CD14-positive monocyte (primary cell): Measurements from ENCODE around the gene RASA2. TPM values are rescaled to one million over a fixed set of nuclear protein-coding genes. Genes with fewer than 3 reads are reported as not detected.
A peak's percentile ranks its signal among the peaks of the same experiment; 100 is the strongest.

Source experiments
- DNase-seq, 3 donors: peaks; one replicate each; pipeline ENCODE4 v3.0.0-alpha.2; 2011 to 2022
- H2AFZ ChIP-seq: 2 replicates; pipeline ENCODE4 v1.6.0; 2012; ENCODE audit warnings: mild to moderate bottlenecking, low read depth, low read length, inconsistent platforms; ENCODE audit not compliant: insufficient read depth, poor library complexity, severe bottlenecking
- H3K27ac ChIP-seq, 2 donors: 1 replicate in 1 of 2; 2 replicates in 1 of 2; pipeline ENCODE4 v1.5.1; 2012 to 2013; ENCODE audit warnings: low read length in 2 of 2, control low read depth in 1 of 2, inconsistent platforms in 1 of 2, low read depth in 1 of 2, mild to moderate bottlenecking in 1 of 2
- H3K27me3 ChIP-seq, 2 donors: one replicate each; pipeline versions ENCODE4 v1.6.0 to v1.6.1; 2011 to 2013; ENCODE audit warnings: low read length in 2 of 2; ENCODE audit not compliant: control insufficient read depth in 2 of 2, insufficient read depth in 2 of 2
- H3K36me3 ChIP-seq, 2 donors: replicated peaks in 1 of 2; 1 replicate in 1 of 2; 2 replicates in 1 of 2; pipeline versions ENCODE4 v1.5.1 to v1.6.1; 2012 to 2013; ENCODE audit warnings: low read length in 2 of 2, control low read depth in 1 of 2, inconsistent platforms in 1 of 2, mild to moderate bottlenecking in 1 of 2; ENCODE audit not compliant: insufficient read depth in 2 of 2, control insufficient read depth in 1 of 2
- H3K4me1 ChIP-seq, 2 donors: 1 replicate in 1 of 2; 2 replicates in 1 of 2; pipeline versions ENCODE4 v1.5.1 to v1.6.1; 2012 to 2013; ENCODE audit warnings: low read length in 2 of 2, control low read depth in 1 of 2, inconsistent platforms in 1 of 2, mild to moderate bottlenecking in 1 of 2, moderate library complexity in 1 of 2; ENCODE audit not compliant: insufficient read depth in 2 of 2, control insufficient read depth in 1 of 2
- H3K4me2 ChIP-seq: replicated peaks from 2 replicates; pipeline ENCODE3; 2012; ENCODE audit warnings: low read length, moderate library complexity, mild to moderate bottlenecking; ENCODE audit not compliant: poor library complexity, severe bottlenecking; ENCODE audit errors: extremely low read depth
- H3K4me3 ChIP-seq, 3 experiments: fragments of 200-600 bp in 1 of 3; sonication (generic) in 1 of 3; replicated peaks in 1 of 3; 1 replicate in 2 of 3; 2 replicates in 1 of 3; pipeline ENCODE4 v1.5.1; 2011 to 2013; ENCODE audit warnings: low read length in 3 of 3, mild to moderate bottlenecking in 3 of 3, control low read depth in 2 of 3, low read depth in 2 of 3, inconsistent platforms in 1 of 3, moderate library complexity in 1 of 3
- H3K79me2 ChIP-seq: 2 replicates; pipeline ENCODE4 v1.6.0; 2012; ENCODE audit warnings: mild to moderate bottlenecking, control low read depth, inconsistent platforms, low read length, moderate library complexity; ENCODE audit not compliant: insufficient read depth
- H3K9ac ChIP-seq: 2 replicates; pipeline ENCODE4 v1.6.0; 2017; ENCODE audit warnings: low read length, mild to moderate bottlenecking; ENCODE audit not compliant: insufficient read depth, poor library complexity, severe bottlenecking
- H3K9me3 ChIP-seq, 2 donors: replicated peaks in 1 of 2; 1 replicate in 1 of 2; 2 replicates in 1 of 2; pipeline versions ENCODE4 v1.5.1 to v1.6.1; 2012 to 2013; ENCODE audit warnings: low read length in 2 of 2, control low read depth in 1 of 2; ENCODE audit not compliant: control insufficient read depth in 1 of 2, insufficient read depth in 1 of 2
- H4K20me1 ChIP-seq: 2 replicates; pipeline ENCODE4 v1.6.0; 2012; ENCODE audit warnings: mild to moderate bottlenecking, low read length, control low read depth, moderate library complexity; ENCODE audit not compliant: insufficient read depth
- H3K27ac Mint-ChIP-seq, 7 donors: one replicate each; pipeline ENCODE4 v1.8.0; 2020; ENCODE audit warnings: mild to moderate bottlenecking in 7 of 7, mixed read lengths in 7 of 7, moderate library complexity in 6 of 7, inconsistent platforms in 2 of 7
- H3K27me3 Mint-ChIP-seq, 3 donors: one replicate each; pipeline ENCODE4 v1.8.0; 2021 to 2022; ENCODE audit warnings: low read depth in 3 of 3, mild to moderate bottlenecking in 3 of 3, mixed read lengths in 3 of 3, moderate library complexity in 3 of 3, inconsistent platforms in 1 of 3
- H3K36me3 Mint-ChIP-seq, 2 donors: one replicate each; pipeline ENCODE4 v1.8.0; 2020; ENCODE audit warnings: mixed read lengths in 2 of 2, inconsistent platforms in 1 of 2, mild to moderate bottlenecking in 1 of 2
- H3K4me1 Mint-ChIP-seq: one replicate; pipeline ENCODE4 v1.8.0; 2020; ENCODE audit warnings: mild to moderate bottlenecking, mixed read lengths
- H3K4me3 Mint-ChIP-seq, 2 donors: one replicate each; pipeline ENCODE4 v1.8.0; 2020; ENCODE audit warnings: mild to moderate bottlenecking in 2 of 2, mixed read lengths in 2 of 2, moderate library complexity in 1 of 2
- H3K9me3 Mint-ChIP-seq, 7 donors: one replicate each; pipeline ENCODE4 v1.8.0; 2020 to 2022; ENCODE audit warnings: mixed read lengths in 7 of 7, mild to moderate bottlenecking in 6 of 7, moderate library complexity in 6 of 7, inconsistent platforms in 2 of 7
- CTCF ChIP-seq: fragments of 200-600 bp; IDR thresholded peaks from one replicate; pipeline ENCODE4 v1.8.0; 2022; ENCODE audit warnings: antibody characterized with exemption, mild to moderate bottlenecking
- WGBS: methylation state at CpG from one replicate; pipeline ENCODE4 v1.1.5; 2013; ENCODE audit warnings: missing lambda C conversion rate; ENCODE audit not compliant: insufficient coverage; 5-methylcytosine and 5-hydroxymethylcytosine counted together
- intact Hi-C, 2 donors: fragments of 100-400 bp; cut with micrococcal nuclease; formaldehyde crosslinking; loops; one replicate each; pipeline versions ENCODE4 v1.15.0 to v1.15.1; 2023
- polyA plus RNA-seq, 3 donors: library from polyadenylated mRNA; depleted of rRNA in 1 of 3; unstranded in 2 of 3; stranded (reverse) in 1 of 3; fragments of 300-500 nt in 2 of 3; fragments of >200 nt in 1 of 3; fragmentation: Illumina TruSeq in 2 of 3; gene quantifications; 1 replicate in 2 of 3; 2 replicates in 1 of 3; pipeline ENCODE4 v1.2.3, GENCODE V29; 2012 to 2021

Gene RASA2
- polyA plus RNA-seq, 3 donors = 7.0 to 13.5 (median 8.8) TPM

GRCh38 chr3:141597931-141598330 is 111.1 kb downstream of the RASA2 start:
- Histone ChIP-seq H3K4me3 (no peak overlapping the region), H3K79me2 (no peaks in the 10 kb centered on the region), H4K20me1 (no peaks in the 10 kb centered on the region), H3K27me3 (no peaks in the 10 kb centered on the region), H3K9ac (no peak overlapping the region), H3K9me3 (peaks cover 12 to 15% of the 10 kb centered on the region in 2 donors), H3K4me1 (no peaks in the 10 kb centered on the region), H2AFZ (no peak overlapping the region), H3K4me2 (no peak overlapping the region), H3K36me3 (peaks cover 48 to 71% of the 10 kb centered on the region in 2 donors), H3K27ac (no peak overlapping the region)
- TF ChIP-seq CTCF = no peak
- Mint-ChIP-seq H3K4me1 (no peaks in the 10 kb centered on the region), H3K4me3 (no peak overlapping the region), H3K27ac (peak overlapping the region in 1 of 7 donors; percentile 11), H3K27me3 (no peaks in the 10 kb centered on the region), H3K9me3 (peaks cover 8 to 29% (median 22%) of the 10 kb centered on the region in 7 donors), H3K36me3 (peaks cover 60 to 88% of the 10 kb centered on the region in 2 donors)
- intact Hi-C loops = no loop called here
- WGBS = no CpG with 5 or more reads among the region's 2 CpGs
- no peak for DNase-seq

DNA sequence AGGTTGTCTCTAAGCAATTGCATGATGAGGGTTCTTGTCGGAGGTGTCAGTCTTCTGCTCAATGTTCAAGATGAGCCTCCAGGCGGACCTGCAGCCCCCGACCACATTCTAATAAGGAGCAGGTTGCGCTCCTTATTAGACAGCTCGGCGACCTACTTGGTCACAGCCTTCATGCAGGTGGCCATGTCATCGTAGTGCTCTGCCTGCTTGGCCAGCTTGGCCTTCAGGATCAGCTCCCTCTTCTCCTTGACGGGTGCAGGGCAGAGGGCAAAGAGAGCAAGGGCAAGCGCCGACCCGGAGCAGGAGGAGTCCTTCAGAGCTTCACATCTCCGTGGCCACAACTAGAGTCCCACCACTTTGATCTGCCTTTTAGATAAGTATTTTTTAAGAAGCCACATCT is 113.5 kb downstream of the RASA2 start:
- intact Hi-C loops = no loop called here
- Mint-ChIP-seq H3K4me1 (no peaks in the 10 kb centered on the region), H3K4me3 (no peak overlapping the region), H3K27ac (no peak overlapping the region), H3K9me3 (peaks cover 3 to 17% (median 14%) of the 10 kb centered on the region in 7 donors), H3K27me3 (no peaks in the 10 kb centered on the region), H3K36me3 (peaks cover 44 to 78% of the 10 kb centered on the region in 2 donors)
- no peaks in the 10 kb centered on the region for H3K4me1 ChIP-seq
- H3K9ac ChIP-seq = no peak overlapping the region
- no peaks in the 10 kb centered on the region for H4K20me1 ChIP-seq
- H3K4me2 ChIP-seq = no peak overlapping the region
- no peaks in the 10 kb centered on the region for H3K27me3 ChIP-seq
- whole genome bisulfite sequencing = over 99% methylated on average over 7 of the region's 12 CpGs
- H3K79me2 ChIP-seq = no peaks in the 10 kb centered on the region
- no peak for DNase-seq
- peaks cover 9 to 15% of the 10 kb centered on the region in 2 donors for H3K9me3 ChIP-seq
- no peak overlapping the region for H3K27ac ChIP-seq
- H3K4me3 ChIP-seq = no peak overlapping the region
- no peak overlapping the region for H2AFZ ChIP-seq
- TF ChIP-seq CTCF = no peak
- peaks cover 26 to 48% of the 10 kb centered on the region in 2 donors for H3K36me3 ChIP-seq
